ENCODE data around the gene TEX14. TPM values are rescaled to one million over a fixed set of nuclear protein-coding genes. Genes with fewer than 3 reads are reported as not detected.
"Not testable (repeated sequence)": the region's sequence is repeated elsewhere in the genome, so short reads cannot be mapped to it uniquely, and the experiment has no call there.

The TEX14 gene
- total and polyA plus RNA-seq, 2 experiments from 2014 or later, result 0.15 TPM; not detected in 1

DNA sequence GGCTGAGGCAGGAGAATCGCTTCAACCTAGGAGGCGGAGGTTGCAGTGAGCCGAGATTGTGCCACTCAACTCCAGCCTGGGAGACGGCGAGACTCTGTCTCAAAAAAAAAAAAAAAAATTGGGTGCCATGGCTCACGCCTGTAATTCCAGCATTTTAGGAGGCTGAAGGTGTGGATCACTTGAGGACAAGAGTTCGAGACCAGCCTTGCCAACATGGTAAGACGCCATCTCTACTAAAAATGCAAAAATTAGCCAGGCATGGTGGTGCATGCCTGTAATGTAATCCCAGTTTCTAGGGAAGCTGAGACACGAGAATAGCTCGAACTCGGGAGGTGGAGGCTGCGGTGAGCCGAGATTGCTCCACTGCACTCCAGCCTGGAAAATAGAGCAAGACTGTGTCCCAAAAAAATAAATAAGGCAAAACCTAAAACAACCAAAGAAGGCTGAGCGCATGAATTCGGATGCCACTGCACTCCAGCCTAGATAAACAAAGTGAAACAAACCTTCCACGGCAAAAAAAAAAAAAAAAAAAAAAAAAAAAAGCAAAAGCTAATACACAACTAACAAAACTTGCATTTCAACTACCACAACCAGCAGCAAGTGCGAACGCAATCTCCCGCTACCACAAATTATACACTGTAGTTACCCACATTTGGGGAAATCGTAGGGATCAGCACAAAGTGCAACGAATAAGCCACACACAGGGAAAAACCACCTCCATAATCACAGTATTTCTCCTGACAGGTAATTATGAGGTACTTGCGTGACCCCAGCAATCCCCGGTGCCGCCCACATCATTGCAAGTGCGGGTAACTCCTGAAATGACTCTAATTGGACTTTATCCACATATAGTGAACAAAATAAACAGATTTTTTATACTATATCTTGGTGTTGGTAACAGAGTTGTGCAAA is 25.6 kb downstream of the TEX14 start:
- 91 to 92% methylated on average over 24 to 25 of the region's 25 CpGs for WGBS, 2 experiments (ENCODE audit: low coverage in 1 of 2, low lambda C conversion rate in 2 of 2, missing lambda C conversion rate in 2 of 2)
- Histone ChIP-seq H3K9me3 (ENCODE audit: low read depth) (no peaks in the 10 kb centered on the region), H2AFZ (no peak overlapping the region)

GRCh38 chr17:58664302-58664701 is 27.5 kb downstream of the TEX14 start:
- no peaks in the 10 kb centered on the region for H3K27me3 ChIP-seq (replicated peaks; ENCODE audit: insufficient read depth)
- H3K9me2 ChIP-seq (ENCODE audit: insufficient read depth), result no peaks in the 10 kb centered on the region
- no peak for TF ChIP-seq EZH2 (IDR thresholded peaks at IDR 0.05; ENCODE audit: insufficient read depth, poor library complexity, severe bottlenecking)
- no peak for TF ChIP-seq EZH2phosphoT487 (IDR thresholded peaks at IDR 0.05; ENCODE audit: insufficient read depth, low read depth)
- in situ Hi-C loops (cut with MboI), result no loop called here
- no peak for DNase-seq
- H3K79me2 ChIP-seq (ENCODE audit: insufficient read depth), result no peaks in the 10 kb centered on the region
- H3K4me2 ChIP-seq (ENCODE audit: unreplicated experiment), result no peak overlapping the region
- H3K9ac ChIP-seq, result no peak overlapping the region
- H3F3A ChIP-seq (ENCODE audit: insufficient read depth), result no peaks in the 10 kb centered on the region
- no peak overlapping the region for H3K4me3 ChIP-seq
- WGBS, 2 experiments (ENCODE audit: low coverage in 1 of 2, low lambda C conversion rate in 2 of 2, missing lambda C conversion rate in 2 of 2), result 66 to 69% methylated on average over 2 of the region's 2 CpGs
- no peaks in the 10 kb centered on the region for H3K4me1 ChIP-seq (ENCODE audit: insufficient read depth)
- H3K27ac ChIP-seq, result no peak overlapping the region
- H3K36me3 ChIP-seq (ENCODE audit: low read depth), result no peaks in the 10 kb centered on the region
- H3K9me3 ChIP-seq (ENCODE audit: low read depth), result no peaks in the 10 kb centered on the region
- no peaks in the 10 kb centered on the region for H4K20me1 ChIP-seq (ENCODE audit: insufficient read depth)
- H2AFZ ChIP-seq, result no peak overlapping the region

More for the DNA sequence above, 25.6 kb downstream of the TEX14 start:
- H3K4me1 ChIP-seq (ENCODE audit: insufficient read depth), result no peaks in the 10 kb centered on the region
- no peak for DNase-seq
- TF ChIP-seq EZH2phosphoT487 (IDR thresholded peaks at IDR 0.05; ENCODE audit: insufficient read depth, low read depth) (no peak), EZH2 (IDR thresholded peaks at IDR 0.05; ENCODE audit: insufficient read depth, poor library complexity, severe bottlenecking) (no peak)
- H3K9ac ChIP-seq, result no peak overlapping the region
- H3F3A ChIP-seq (ENCODE audit: insufficient read depth), result no peaks in the 10 kb centered on the region
- H3K4me3 ChIP-seq, result no peak overlapping the region
- H3K4me2 ChIP-seq (ENCODE audit: unreplicated experiment), result no peak overlapping the region
- H3K79me2 ChIP-seq (ENCODE audit: insufficient read depth), result no peaks in the 10 kb centered on the region
- in situ Hi-C loops (cut with MboI), result no loop called here
- H3K9me2 ChIP-seq (ENCODE audit: insufficient read depth), result no peaks in the 10 kb centered on the region
- H3K36me3 ChIP-seq (ENCODE audit: low read depth), result no peaks in the 10 kb centered on the region
- no peaks in the 10 kb centered on the region for H3K27me3 ChIP-seq (replicated peaks; ENCODE audit: insufficient read depth)
- H4K20me1 ChIP-seq (ENCODE audit: insufficient read depth), result no peaks in the 10 kb centered on the region
- H3K27ac ChIP-seq, result no peak overlapping the region

GRCh38 chr17:58661499-58661898 is 30.3 kb downstream of the TEX14 start:
- no peaks in the 10 kb centered on the region for H3K79me2 ChIP-seq (ENCODE audit: insufficient read depth)
- TF ChIP-seq EZH2 (IDR thresholded peaks at IDR 0.05; ENCODE audit: insufficient read depth, poor library complexity, severe bottlenecking) (no peak), EZH2phosphoT487 (IDR thresholded peaks at IDR 0.05; ENCODE audit: insufficient read depth, low read depth) (no peak)
- no peaks in the 10 kb centered on the region for H3K4me1 ChIP-seq (ENCODE audit: insufficient read depth)
- H4K20me1 ChIP-seq (ENCODE audit: insufficient read depth), result no peaks in the 10 kb centered on the region
- no peaks in the 10 kb centered on the region for H3K27me3 ChIP-seq (replicated peaks; ENCODE audit: insufficient read depth)
- H3F3A ChIP-seq (ENCODE audit: insufficient read depth), result peaks cover 6% of the 10 kb centered on the region
- DNase-seq, result no peak
- H3K27ac ChIP-seq, result no peak overlapping the region
- in situ Hi-C loops (cut with MboI), result no loop called here
- no peaks in the 10 kb centered on the region for H3K36me3 ChIP-seq (ENCODE audit: low read depth)
- no peaks in the 10 kb centered on the region for H3K9me3 ChIP-seq (ENCODE audit: low read depth)
- H3K4me3 ChIP-seq, result no peak overlapping the region
- H3K4me2 ChIP-seq (ENCODE audit: unreplicated experiment), result no peak overlapping the region
- H2AFZ ChIP-seq, result no peak overlapping the region
- no peak overlapping the region for H3K9ac ChIP-seq
- no peaks in the 10 kb centered on the region for H3K9me2 ChIP-seq (ENCODE audit: insufficient read depth)
- WGBS, 2 experiments (ENCODE audit: low coverage in 1 of 2, low lambda C conversion rate in 2 of 2, missing lambda C conversion rate in 2 of 2), result 82 to 90% methylated on average over 26 of the region's 26 CpGs

- WGBS, 2 experiments (ENCODE audit: low coverage in 1 of 2, low lambda C conversion rate in 2 of 2, missing lambda C conversion rate in 2 of 2), result 75 to 80% methylated on average over 4 of the region's 4 CpGs
- DNase-seq, result no peak
- in situ Hi-C loops (cut with MboI), result no loop called here
Observed at GRCh38 chr17:58660621-58661020, 31.2 kb downstream of the TEX14 start.

GRCh38 chr17:58659714-58660084 is 32.1 kb downstream of the TEX14 start:
- not testable (repeated sequence) for H3K79me2 ChIP-seq (ENCODE audit: insufficient read depth)

More at GRCh38 chr17:58660621-58661020, 31.2 kb downstream of the TEX14 start:
- no peak overlapping the region for H3K4me3 ChIP-seq
- no peak overlapping the region for H2AFZ ChIP-seq
- no peaks in the 10 kb centered on the region for H3K36me3 ChIP-seq (ENCODE audit: low read depth)
- H3K9ac ChIP-seq, result no peak overlapping the region
- no peaks in the 10 kb centered on the region for H3K4me1 ChIP-seq (ENCODE audit: insufficient read depth)
- no peak overlapping the region for H3K4me2 ChIP-seq (ENCODE audit: unreplicated experiment)
- no peaks in the 10 kb centered on the region for H3K27me3 ChIP-seq (replicated peaks; ENCODE audit: insufficient read depth)
- H3K9me2 ChIP-seq (ENCODE audit: insufficient read depth), result no peaks in the 10 kb centered on the region
- TF ChIP-seq EZH2phosphoT487 (IDR thresholded peaks at IDR 0.05; ENCODE audit: insufficient read depth, low read depth) (no peak), EZH2 (IDR thresholded peaks at IDR 0.05; ENCODE audit: insufficient read depth, poor library complexity, severe bottlenecking) (no peak)
- no peak overlapping the region for H3K27ac ChIP-seq
- no peaks in the 10 kb centered on the region for H3K79me2 ChIP-seq (ENCODE audit: insufficient read depth)
- H3F3A ChIP-seq (ENCODE audit: insufficient read depth), result peaks cover 6% of the 10 kb centered on the region
- H3K9me3 ChIP-seq (ENCODE audit: low read depth), result no peaks in the 10 kb centered on the region
- H4K20me1 ChIP-seq (ENCODE audit: insufficient read depth), result no peaks in the 10 kb centered on the region

More at GRCh38 chr17:58659714-58660084, 32.1 kb downstream of the TEX14 start:
- H3F3A ChIP-seq (ENCODE audit: insufficient read depth); H3K27ac ChIP-seq; H3K36me3 ChIP-seq (ENCODE audit: low read depth); H4K20me1 ChIP-seq (ENCODE audit: insufficient read depth); DNase-seq; in situ Hi-C loops (cut with MboI); H3K9me2 ChIP-seq (ENCODE audit: insufficient read depth); H3K9me3 ChIP-seq (ENCODE audit: low read depth); H3K4me1 ChIP-seq (ENCODE audit: insufficient read depth); H3K27me3 ChIP-seq (replicated peaks; ENCODE audit: insufficient read depth): not testable (repeated sequence)
- H3K9ac ChIP-seq, result peak overlapping the region; percentile 89
- peak overlapping the region; percentile 63 for H3K4me3 ChIP-seq
- 60% methylated on average over 9 of the region's 9 CpGs for whole genome bisulfite sequencing, 2 experiments (ENCODE audit: low coverage in 1 of 2, low lambda C conversion rate in 2 of 2, missing lambda C conversion rate in 2 of 2)
- H2AFZ ChIP-seq, result peak overlapping the region; percentile 81
- peak overlapping the region; percentile 77 for H3K4me2 ChIP-seq (ENCODE audit: unreplicated experiment)

All from GM23248 (cell line).